ENCODE results near the gene RIOK1. TPM values are rescaled to one million over a fixed set of nuclear protein-coding genes. Genes with fewer than 3 reads are reported as not detected.
A peak's percentile ranks its signal among the peaks of the same experiment; 100 is the strongest.

The RIOK1 gene
- total RNA-seq, 1 donor, result 16.8 TPM

GRCh38 chr6:7391151-7391550 lies 1.5 kb downstream of the RIOK1 start:
- no peak for TF ChIP-seq CTCF (IDR thresholded peaks at IDR 0.05; ENCODE audit: insufficient read depth, low read length)
- DNase-seq (ENCODE audit: low read depth), result no peak
- H3K4me3 ChIP-seq (ENCODE audit: low read depth, low read length), result peak overlapping the region; percentile 66

DNA sequence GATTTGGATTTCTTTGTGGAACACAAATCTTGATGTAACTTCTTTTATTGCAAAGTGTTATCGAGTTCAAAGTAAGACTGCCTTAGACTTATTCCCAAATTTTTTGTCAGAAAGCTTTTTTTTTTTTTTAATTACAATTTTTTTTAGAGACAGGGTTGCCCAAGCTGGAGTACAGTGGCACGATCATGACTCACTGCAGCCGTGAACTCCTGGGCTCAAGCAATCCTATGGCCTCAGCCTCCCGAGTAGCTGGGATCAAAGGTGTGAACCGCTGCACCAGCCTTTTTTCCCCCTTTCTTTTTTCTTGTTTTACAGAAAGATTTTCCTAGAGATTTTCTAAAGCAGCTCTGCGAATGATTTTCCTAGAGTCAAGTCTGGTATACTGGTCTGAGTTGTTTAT lies 2.8 kb downstream of the RIOK1 start:
- DNase-seq (ENCODE audit: low read depth), result no peak
- no peak for TF ChIP-seq CTCF (IDR thresholded peaks at IDR 0.05; ENCODE audit: insufficient read depth, low read length)
- no peak overlapping the region for H3K4me3 ChIP-seq (ENCODE audit: low read depth, low read length)

DNA sequence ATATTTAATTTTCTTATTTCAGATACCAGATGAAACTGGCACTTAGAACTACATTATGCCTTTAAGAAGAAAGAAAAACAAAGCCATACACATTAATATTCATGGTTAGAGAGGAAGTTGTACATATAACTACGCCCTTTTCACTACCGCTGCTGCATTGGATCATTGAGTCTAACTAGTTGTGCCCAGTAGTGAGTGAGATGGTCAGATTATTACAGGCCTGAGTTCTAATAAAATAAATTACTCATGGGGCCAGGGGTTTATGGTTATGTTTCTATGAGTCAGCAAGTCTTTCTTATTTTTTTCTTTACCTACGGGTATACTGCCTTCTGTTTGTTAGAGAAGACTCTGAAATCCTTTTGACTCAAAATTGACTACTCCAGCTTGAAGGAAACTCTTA lies 11.5 kb downstream of the RIOK1 start:
- H3K4me3 ChIP-seq (ENCODE audit: low read depth, low read length), result no peak overlapping the region
- TF ChIP-seq CTCF (IDR thresholded peaks at IDR 0.05; ENCODE audit: insufficient read depth, low read length), result no peak
- DNase-seq (ENCODE audit: low read depth), result no peak

GRCh38 chr6:7402716-7403115 lies 13.1 kb downstream of the RIOK1 start:
- TF ChIP-seq CTCF (IDR thresholded peaks at IDR 0.05; ENCODE audit: insufficient read depth, low read length), result no peak
- no peak for DNase-seq (ENCODE audit: low read depth)
- H3K4me3 ChIP-seq (ENCODE audit: low read depth, low read length), result no peak overlapping the region

DNA sequence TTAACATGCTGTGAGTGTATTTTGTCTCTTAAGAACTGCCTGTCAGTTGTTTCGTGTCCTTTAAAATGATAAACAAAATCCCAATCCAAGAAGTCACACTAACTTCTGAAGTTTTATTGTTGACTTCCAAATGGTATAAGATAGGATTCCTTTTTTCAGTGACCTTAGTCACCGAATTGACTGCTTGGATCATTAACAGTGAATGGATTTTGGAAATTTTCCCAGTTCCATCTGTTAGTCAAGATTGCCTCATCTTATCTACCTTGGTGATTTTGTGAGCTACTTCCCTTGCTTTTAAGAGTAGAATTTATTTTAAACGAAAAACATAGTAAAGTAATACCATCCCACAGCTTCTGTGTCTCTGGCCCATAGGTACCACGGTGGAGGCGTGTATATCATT lies 14.9 kb downstream of the RIOK1 start:
- TF ChIP-seq CTCF (IDR thresholded peaks at IDR 0.05; ENCODE audit: insufficient read depth, low read length), result no peak
- no peak overlapping the region for H3K4me3 ChIP-seq (ENCODE audit: low read depth, low read length)
- DNase-seq (ENCODE audit: low read depth), result no peak

GRCh38 chr6:7406743-7407142 lies 17.1 kb downstream of the RIOK1 start:
- TF ChIP-seq CTCF (IDR thresholded peaks at IDR 0.05; ENCODE audit: insufficient read depth, low read length), result no peak
- no peak for DNase-seq (ENCODE audit: low read depth)
- no peak overlapping the region for H3K4me3 ChIP-seq (ENCODE audit: low read depth, low read length)

GRCh38 chr6:7409740-7410139 lies 20.1 kb downstream of the RIOK1 start:
- H3K4me3 ChIP-seq (ENCODE audit: low read depth, low read length), result no peak overlapping the region
- no peak for DNase-seq (ENCODE audit: low read depth)
- TF ChIP-seq CTCF (IDR thresholded peaks at IDR 0.05; ENCODE audit: insufficient read depth, low read length), result no peak
